Thyroid gland (tissue), 4 donors: ENCODE results near the gene ZYG11B.

Experiments
- POLR2A ChIP-seq, 2 donors: fragments of 450-650 bp; IDR thresholded peaks; one replicate each; pipeline ENCODE4 v1.6.1; 2017; ENCODE audit warnings: antibody characterized with exemption in 2 of 2, mild to moderate bottlenecking in 2 of 2, moderate library complexity in 1 of 2
- TF ChIP-seq, protein P1 (sequence below), 6 experiments: fragments of 200-600 bp in 3 of 6; fragments of 450-650 bp in 3 of 6; sonication (generic) in 3 of 6; IDR thresholded peaks; one replicate each; pipeline ENCODE4 v1.5.1; 2016 to 2019; ENCODE audit warnings: antibody characterized with exemption in 6 of 6, mild to moderate bottlenecking in 2 of 6, inconsistent platforms in 1 of 6, moderate library complexity in 1 of 6

DNA sequence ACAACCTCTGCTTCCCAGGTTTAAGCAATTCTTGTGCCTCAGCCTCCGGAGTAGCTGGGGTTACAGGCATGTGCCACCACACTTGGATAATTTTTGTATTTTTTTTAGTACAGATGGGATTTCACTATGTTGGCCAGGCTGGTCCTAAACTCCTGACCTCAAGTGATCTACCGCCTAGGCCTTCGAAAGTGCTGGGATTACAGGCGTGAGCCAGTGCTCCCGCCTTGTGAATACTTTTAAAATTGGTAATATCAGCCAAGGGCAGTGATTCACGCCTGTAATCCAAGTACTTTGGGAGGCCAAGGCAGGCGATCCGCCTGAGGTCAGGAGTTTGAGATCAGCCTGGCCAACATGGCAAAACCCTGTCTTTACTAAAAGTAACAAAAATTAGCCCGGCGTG lies 33.7 kb downstream of the ZYG11B start:
- TF ChIP-seq, protein P1, sequence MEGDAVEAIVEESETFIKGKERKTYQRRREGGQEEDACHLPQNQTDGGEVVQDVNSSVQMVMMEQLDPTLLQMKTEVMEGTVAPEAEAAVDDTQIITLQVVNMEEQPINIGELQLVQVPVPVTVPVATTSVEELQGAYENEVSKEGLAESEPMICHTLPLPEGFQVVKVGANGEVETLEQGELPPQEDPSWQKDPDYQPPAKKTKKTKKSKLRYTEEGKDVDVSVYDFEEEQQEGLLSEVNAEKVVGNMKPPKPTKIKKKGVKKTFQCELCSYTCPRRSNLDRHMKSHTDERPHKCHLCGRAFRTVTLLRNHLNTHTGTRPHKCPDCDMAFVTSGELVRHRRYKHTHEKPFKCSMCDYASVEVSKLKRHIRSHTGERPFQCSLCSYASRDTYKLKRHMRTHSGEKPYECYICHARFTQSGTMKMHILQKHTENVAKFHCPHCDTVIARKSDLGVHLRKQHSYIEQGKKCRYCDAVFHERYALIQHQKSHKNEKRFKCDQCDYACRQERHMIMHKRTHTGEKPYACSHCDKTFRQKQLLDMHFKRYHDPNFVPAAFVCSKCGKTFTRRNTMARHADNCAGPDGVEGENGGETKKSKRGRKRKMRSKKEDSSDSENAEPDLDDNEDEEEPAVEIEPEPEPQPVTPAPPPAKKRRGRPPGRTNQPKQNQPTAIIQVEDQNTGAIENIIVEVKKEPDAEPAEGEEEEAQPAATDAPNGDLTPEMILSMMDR (IDR thresholded peaks at IDR 0.05): no peak
- no peak for TF ChIP-seq POLR2A (IDR thresholded peaks at IDR 0.05)
